HepG2 (cell line): Measurements from ENCODE around the gene DDIAS.
"Not testable (repeated sequence)": the region's sequence is repeated elsewhere in the genome, so short reads cannot be mapped to it uniquely, and the experiment has no call there.

ENCODE experiments used
- CTCF ChIP-seq: sonication (generic); formaldehyde crosslinking; IDR thresholded peaks from 2 replicates; pipeline ENCODE4 v1.5.0; 2020; ENCODE audit warnings: mild to moderate bottlenecking, missing genetic modification reagents, moderate library complexity
- KAT2B ChIP-seq: fragments of 150-350 bp; IDR thresholded peaks from 2 replicates; pipeline ENCODE4 v1.6.1; 2014; ENCODE audit warnings: low read depth, low read length, borderline replicate concordance
- RAD21 ChIP-seq: fragments of 450-650 bp; formaldehyde crosslinking; IDR thresholded peaks from 2 replicates; pipeline ENCODE4 v1.5.0; 2020; ENCODE audit warnings: mild to moderate bottlenecking

GRCh38 chr11:82970507-82971083 is 69.1 kb downstream of the DDIAS start:
- TF ChIP-seq RAD21; KAT2B; CTCF (CRISPR knock-in tag): not testable (repeated sequence)
